Esophagus muscularis mucosa (tissue), 4 donors: ENCODE data around the gene CEP57L1. TPM values are rescaled to one million over a fixed set of nuclear protein-coding genes. Genes with fewer than 3 reads are reported as not detected.
"Not testable (repeated sequence)": the region's sequence is repeated elsewhere in the genome, so short reads cannot be mapped to it uniquely, and the experiment has no call there.

ENCODE experiments used
- DNase-seq: peaks from one replicate; pipeline ENCODE4 v3.0.0-alpha.2; 2017; ENCODE audit errors: extremely low spot score
- H3K27ac ChIP-seq, 4 donors: fragments of 200-600 bp; sonication (generic); replicated peaks in 1 of 4; 1 replicate in 3 of 4; 2 replicates in 1 of 4; pipeline ENCODE4 v1.5.1; 2016 to 2019; ENCODE audit warnings: mild to moderate bottlenecking in 1 of 4
- H3K27me3 ChIP-seq, 4 donors: fragments of 200-600 bp; sonication (generic); one replicate each; pipeline versions ENCODE4 v1.5.1 to v1.6.0; 2016 to 2019
- H3K36me3 ChIP-seq, 4 donors: fragments of 200-600 bp; sonication (generic); one replicate each; pipeline ENCODE4 v1.5.1; 2016 to 2019
- H3K4me1 ChIP-seq, 4 donors: fragments of 200-600 bp; sonication (generic); one replicate each; pipeline ENCODE4 v1.5.1; 2016 to 2019
- H3K4me3 ChIP-seq, 4 donors: fragments of 200-600 bp; sonication (generic); 1 replicate in 2 of 4; 2 replicates in 2 of 4; pipeline ENCODE4 v1.5.1; 2016 to 2019; ENCODE audit warnings: mild to moderate bottlenecking in 4 of 4, moderate library complexity in 1 of 4
- H3K9me3 ChIP-seq, 4 donors: fragments of 200-600 bp; sonication (generic); 1 replicate in 3 of 4; 2 replicates in 1 of 4; pipeline ENCODE4 v1.5.1; 2016 to 2019
- CTCF ChIP-seq, 3 experiments: fragments of 200-600 bp in 2 of 3; fragments of 450-650 bp in 1 of 3; sonication (generic) in 2 of 3; IDR thresholded peaks; one replicate each; pipeline ENCODE4 v1.5.1; 2017 to 2019; ENCODE audit warnings: antibody characterized with exemption in 3 of 3, mild to moderate bottlenecking in 2 of 3, moderate library complexity in 1 of 3
- EP300 ChIP-seq: sonication (generic); formaldehyde crosslinking; IDR thresholded peaks from one replicate; pipeline ENCODE4 v1.6.1; 2017; ENCODE audit warnings: antibody characterized with exemption
- POLR2A ChIP-seq: fragments of 450-650 bp; IDR thresholded peaks from one replicate; pipeline ENCODE4 v1.6.1; 2017; ENCODE audit warnings: antibody characterized with exemption, moderate library complexity, mild to moderate bottlenecking, low read depth
- POLR2AphosphoS5 ChIP-seq, 2 donors: sonication (generic); formaldehyde crosslinking; IDR thresholded peaks; one replicate each; pipeline ENCODE4 v1.6.1; 2017; ENCODE audit warnings: antibody characterized with exemption in 2 of 2
- WGBS: methylation state at CpG from one replicate; pipeline ENCODE4 v1.1.5; 2018; 5-methylcytosine and 5-hydroxymethylcytosine counted together
- intact Hi-C: fragments of 100-400 bp; cut with DNase I; formaldehyde crosslinking; loops from one replicate; pipeline ENCODE4 v1.15.1; 2023
- total RNA-seq, 4 donors: library from RNA; depleted of rRNA; stranded (reverse); fragments of >200 nt; gene quantifications; one replicate each; pipeline versions ENCODE4 v1.1.0 to v1.2.1, GENCODE V29; 2016

The CEP57L1 gene
- total RNA-seq, 4 donors from 2014 or later, result 11.9 to 19.9 (median 13.9) TPM

GRCh38 chr6:109139109-109139508, 43.8 kb downstream of the CEP57L1 start:
- H3K27ac ChIP-seq, result no peak overlapping the region
- 80% methylated on average over 6 of the region's 6 CpGs for WGBS

GRCh38 chr6:109142067-109142466, 46.8 kb downstream of the CEP57L1 start:
- H3K4me1 ChIP-seq, H3K4me3 ChIP-seq, DNase-seq, intact Hi-C loops, H3K9me3 ChIP-seq, H3K27me3 ChIP-seq, H3K27ac ChIP-seq: not testable (repeated sequence)
- peaks cover 0 to 18% (median 7%) of the 10 kb centered on the region in 4 donors for H3K36me3 ChIP-seq

More at GRCh38 chr6:109139109-109139508, 43.8 kb downstream of the CEP57L1 start:
- DNase-seq, result no peak
- no peak overlapping the region for H3K4me3 ChIP-seq
- H3K36me3 ChIP-seq, result peaks cover 0 to 18% (median 7%) of the 10 kb centered on the region in 4 donors
- intact Hi-C loops, result no loop called here
- no peaks in the 10 kb centered on the region for H3K27me3 ChIP-seq
- TF ChIP-seq POLR2A (no peak), POLR2AphosphoS5 (IDR thresholded peaks at IDR 0.05) (no peak), CTCF (IDR thresholded peaks at IDR 0.05) (no peak), EP300 (no peak)
- H3K9me3 ChIP-seq, result no peaks in the 10 kb centered on the region
- H3K4me1 ChIP-seq, result no peaks in the 10 kb centered on the region

GRCh38 chr6:109143191-109143590, 47.9 kb downstream of the CEP57L1 start:
- H3K27me3 ChIP-seq, result no peaks in the 10 kb centered on the region
- DNase-seq, result no peak
- peaks cover 0 to 24% (median 7%) of the 10 kb centered on the region in 4 donors for H3K36me3 ChIP-seq
- H3K9me3 ChIP-seq, result no peaks in the 10 kb centered on the region
- TF ChIP-seq CTCF (IDR thresholded peaks at IDR 0.05) (no peak), POLR2AphosphoS5 (IDR thresholded peaks at IDR 0.05) (no peak), EP300 (no peak), POLR2A (no peak)
- H3K27ac ChIP-seq, result no peak overlapping the region
- no peaks in the 10 kb centered on the region for H3K4me1 ChIP-seq
- H3K4me3 ChIP-seq, result no peak overlapping the region
- intact Hi-C loops, result no loop called here

GRCh38 chr6:109148251-109148650, 52.9 kb downstream of the CEP57L1 start:
- H3K27ac ChIP-seq, DNase-seq, H3K4me1 ChIP-seq, H3K27me3 ChIP-seq, H3K4me3 ChIP-seq, H3K9me3 ChIP-seq, intact Hi-C loops: not testable (repeated sequence)
- H3K36me3 ChIP-seq, result peaks cover 0 to 22% (median 10%) of the 10 kb centered on the region in 4 donors
- 99% methylated on average over 5 of the region's 5 CpGs for WGBS

- H3K27ac ChIP-seq, H3K9me3 ChIP-seq, H3K4me1 ChIP-seq, DNase-seq, H3K27me3 ChIP-seq, H3K4me3 ChIP-seq, intact Hi-C loops: not testable (repeated sequence)
- H3K36me3 ChIP-seq, result peaks cover 0 to 25% (median 10%) of the 10 kb centered on the region in 4 donors
- 100% methylated on average over 1 of the region's 1 CpG for WGBS
Measured at GRCh38 chr6:109148716-109149115, 53.4 kb downstream of the CEP57L1 start.

- 95% methylated on average over 1 of the region's 1 CpG for WGBS
- no peak for TF ChIP-seq EP300
- TF ChIP-seq POLR2A, result no peak
- no peak for TF ChIP-seq CTCF (IDR thresholded peaks at IDR 0.05)
- no peak for TF ChIP-seq POLR2AphosphoS5 (IDR thresholded peaks at IDR 0.05)
- DNase-seq, result no peak
- H3K27ac ChIP-seq, result no peak overlapping the region
- H3K4me1 ChIP-seq, result no peaks in the 10 kb centered on the region
- peaks cover 0 to 46% (median 21%) of the 10 kb centered on the region in 4 donors for H3K36me3 ChIP-seq
- H3K9me3 ChIP-seq, result no peaks in the 10 kb centered on the region
- H3K27me3 ChIP-seq, result no peaks in the 10 kb centered on the region
- intact Hi-C loops, result no loop called here
- H3K4me3 ChIP-seq, result no peak overlapping the region
Measured at GRCh38 chr6:109153752-109154151, 58.4 kb downstream of the CEP57L1 start.
